8988T (cell line): Measurements from ENCODE around the gene SUGCT.

Experiments
- DNase-seq: peaks from one replicate; pipeline ENCODE4 v3.0.0; 2011

Gene SUGCT

GRCh38 chr7:40804477-40805215 lies 669.8 kb downstream of the SUGCT start:
- DNase-seq: no peak

GRCh38 chr7:40805361-40805760 lies 670.6 kb downstream of the SUGCT start:
- no peak for DNase-seq

DNA sequence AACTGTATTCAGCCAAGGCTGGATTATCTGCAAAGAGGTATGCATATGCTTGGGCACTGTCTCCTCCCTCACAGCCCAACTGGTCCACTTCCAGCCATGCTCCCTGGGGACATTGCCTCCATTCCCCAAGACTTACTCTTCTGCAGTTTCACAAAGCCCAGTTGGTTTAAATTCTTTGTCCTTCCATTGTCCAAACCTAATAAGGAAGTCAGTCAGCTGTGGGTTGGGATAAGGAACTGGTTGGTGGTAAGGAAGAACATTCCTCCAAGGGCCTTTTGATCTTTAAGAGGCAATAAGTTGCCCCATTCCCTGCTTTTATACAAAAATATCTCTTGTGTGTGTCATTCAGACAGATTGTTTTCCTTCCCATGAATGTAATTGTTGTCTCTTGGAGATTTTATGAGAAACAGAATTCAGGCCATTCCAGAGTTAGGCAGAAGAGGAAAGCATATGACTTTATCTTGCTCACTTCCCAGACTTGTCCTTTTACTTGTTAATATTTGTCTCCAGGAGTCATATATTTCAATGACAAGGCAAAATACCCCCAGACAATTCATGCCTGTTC lies 673.7 kb downstream of the SUGCT start:
- DNase-seq: no peak

GRCh38 chr7:40810274-40810673 lies 675.5 kb downstream of the SUGCT start:
- no peak for DNase-seq

- no peak for DNase-seq
These were observed 676.9 kb downstream of the SUGCT start for GRCh38 chr7:40811666-40812065.

GRCh38 chr7:40815022-40815421 lies 680.2 kb downstream of the SUGCT start:
- no peak for DNase-seq

DNA sequence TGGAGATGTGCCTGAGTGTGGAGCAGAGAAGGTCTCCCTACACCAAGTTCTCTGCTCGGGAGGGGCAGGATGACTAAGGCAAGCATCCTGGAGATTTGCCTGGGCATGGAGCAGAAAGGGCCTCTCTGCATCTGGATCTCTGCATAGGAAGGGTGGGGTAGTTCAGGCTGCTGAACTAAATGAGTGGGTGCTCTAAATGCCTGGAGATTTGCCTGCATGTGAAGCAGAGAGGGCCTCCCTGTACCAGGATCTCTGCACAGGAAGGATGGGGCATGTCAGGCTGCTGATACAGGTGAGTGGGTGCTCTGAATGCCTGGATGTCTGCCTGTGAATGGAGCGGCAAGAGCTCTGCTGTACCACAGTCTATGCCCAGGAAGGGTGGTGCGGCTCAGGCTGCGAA lies 680.7 kb downstream of the SUGCT start:
- DNase-seq: no peak

DNA sequence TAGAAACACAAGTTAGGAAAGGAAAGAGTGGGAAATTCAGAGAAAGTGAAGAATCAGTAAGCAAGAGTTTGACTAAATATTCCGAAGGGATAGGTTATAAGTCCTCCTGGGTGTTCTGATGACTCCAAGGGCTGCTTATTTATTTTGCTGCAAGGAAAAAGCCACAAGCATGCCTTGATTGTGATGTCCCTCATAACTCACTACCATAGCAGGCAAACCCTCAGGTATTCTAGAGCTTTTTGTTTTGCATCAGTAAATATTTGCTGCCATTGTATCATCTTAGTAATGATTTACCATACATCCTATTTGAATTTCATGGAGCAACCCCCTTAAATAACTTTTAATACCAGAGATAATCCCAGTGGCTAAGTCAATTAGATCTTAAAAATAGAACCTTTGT lies 688.1 kb downstream of the SUGCT start:
- DNase-seq: no peak

GRCh38 chr7:40824461-40824860 lies 689.7 kb downstream of the SUGCT start:
- no peak for DNase-seq

- no peak for DNase-seq
These were observed 691.8 kb downstream of the SUGCT start for GRCh38 chr7:40826411-40827221.

DNA sequence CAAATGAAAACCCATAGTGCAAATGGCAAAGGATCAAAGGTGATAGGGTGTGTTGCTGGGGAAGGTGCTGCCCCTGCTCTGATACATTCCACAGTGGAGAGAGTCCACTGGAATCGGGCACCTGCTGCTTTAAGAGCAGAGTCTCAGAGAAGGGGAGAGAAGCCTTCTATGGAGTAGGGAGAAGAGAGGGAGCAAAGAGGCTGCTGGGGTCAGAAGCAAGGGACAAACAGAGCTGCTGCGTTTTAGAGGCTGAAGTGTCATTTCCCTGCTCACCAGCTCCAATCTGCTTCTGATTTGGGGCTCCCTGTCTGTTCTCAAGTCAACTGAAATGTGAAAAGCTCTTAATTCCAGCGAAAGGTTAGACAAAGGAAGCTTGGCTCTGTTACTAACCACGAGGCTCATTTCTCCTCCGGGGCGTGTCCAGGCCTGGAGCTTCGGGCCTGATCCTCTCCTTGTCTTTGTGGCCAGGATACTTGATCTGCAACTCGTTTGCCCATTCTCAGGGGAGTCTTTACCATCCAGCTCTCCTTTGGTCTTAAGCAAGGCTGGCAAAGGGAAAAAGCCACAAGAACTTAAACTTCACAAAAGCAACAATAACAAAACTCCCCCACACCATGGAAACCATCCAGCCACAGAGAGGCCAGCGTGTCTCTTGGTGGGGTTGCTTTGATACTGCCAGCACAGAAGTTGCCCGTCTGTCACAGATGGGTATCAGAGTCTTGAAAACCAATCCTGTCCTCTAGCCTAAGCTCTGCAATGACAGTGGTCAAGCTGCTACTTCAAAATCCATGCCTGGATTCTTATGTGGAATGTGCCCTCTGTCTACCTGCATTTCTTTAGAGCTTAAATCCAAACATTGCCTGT lies 692.6 kb downstream of the SUGCT start:
- DNase-seq: no peak

GRCh38 chr7:40828686-40829600 lies 694.1 kb downstream of the SUGCT start:
- no peak for DNase-seq

DNA sequence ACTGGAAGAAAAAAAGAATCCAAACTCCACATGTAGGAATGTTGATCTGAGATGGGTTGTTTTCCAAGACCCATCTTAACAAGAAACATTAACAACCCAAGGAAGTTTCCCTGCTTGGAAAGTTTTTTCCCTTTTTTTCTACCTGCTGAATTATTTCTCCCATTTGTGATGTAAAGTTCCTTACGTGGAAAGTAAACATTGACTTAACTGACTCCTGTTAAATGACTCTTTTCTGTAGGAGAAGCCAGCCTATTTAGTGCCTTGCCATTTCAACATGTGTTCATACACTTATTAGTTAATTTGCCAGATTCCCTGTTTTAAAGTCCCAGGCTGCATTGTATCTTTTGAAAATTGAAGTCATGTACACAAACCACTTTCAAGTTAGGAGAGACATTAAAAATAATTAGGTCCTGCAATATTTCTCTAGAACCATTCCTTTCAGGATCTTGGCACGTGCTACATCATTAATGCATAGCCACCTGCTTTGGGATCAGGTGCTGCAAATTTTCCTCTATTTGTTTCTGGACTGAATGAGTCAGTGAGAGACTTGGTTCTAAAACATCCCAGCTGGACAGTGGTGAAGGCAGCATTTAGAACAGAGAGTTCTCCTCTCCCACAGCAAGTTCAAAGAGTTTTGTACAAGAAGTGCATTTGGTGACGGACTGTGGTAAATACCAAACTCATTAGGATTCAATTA lies 698.5 kb downstream of the SUGCT start:
- no peak for DNase-seq

- no peak for DNase-seq
These were observed 699.1 kb downstream of the SUGCT start for GRCh38 chr7:40833888-40834234.

DNA sequence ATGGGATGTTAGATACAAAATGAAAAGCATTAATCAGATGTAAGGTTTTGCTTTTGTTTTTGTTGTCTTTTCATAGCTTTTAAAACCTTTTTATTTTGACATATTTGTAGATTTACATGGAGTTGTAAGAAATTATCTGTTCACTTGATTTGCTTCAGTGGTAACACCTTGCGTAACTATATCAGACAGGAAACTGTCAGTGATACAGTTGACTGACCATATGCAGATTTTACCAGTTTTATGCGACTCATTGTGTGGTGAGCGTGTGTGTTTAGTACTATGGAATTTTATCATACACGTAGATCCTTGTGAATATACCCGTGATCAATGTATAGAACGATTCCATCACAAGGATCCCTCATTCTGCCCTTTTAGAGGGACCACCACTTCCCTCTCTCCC lies 701.4 kb downstream of the SUGCT start:
- no peak for DNase-seq

- no peak for DNase-seq
These were observed 705.1 kb downstream of the SUGCT start for GRCh38 chr7:40839881-40840280.

- no peak for DNase-seq
These were observed 706.2 kb downstream of the SUGCT start for GRCh38 chr7:40840990-40841389.

GRCh38 chr7:40842641-40843040 lies 707.8 kb downstream of the SUGCT start:
- no peak for DNase-seq

DNA sequence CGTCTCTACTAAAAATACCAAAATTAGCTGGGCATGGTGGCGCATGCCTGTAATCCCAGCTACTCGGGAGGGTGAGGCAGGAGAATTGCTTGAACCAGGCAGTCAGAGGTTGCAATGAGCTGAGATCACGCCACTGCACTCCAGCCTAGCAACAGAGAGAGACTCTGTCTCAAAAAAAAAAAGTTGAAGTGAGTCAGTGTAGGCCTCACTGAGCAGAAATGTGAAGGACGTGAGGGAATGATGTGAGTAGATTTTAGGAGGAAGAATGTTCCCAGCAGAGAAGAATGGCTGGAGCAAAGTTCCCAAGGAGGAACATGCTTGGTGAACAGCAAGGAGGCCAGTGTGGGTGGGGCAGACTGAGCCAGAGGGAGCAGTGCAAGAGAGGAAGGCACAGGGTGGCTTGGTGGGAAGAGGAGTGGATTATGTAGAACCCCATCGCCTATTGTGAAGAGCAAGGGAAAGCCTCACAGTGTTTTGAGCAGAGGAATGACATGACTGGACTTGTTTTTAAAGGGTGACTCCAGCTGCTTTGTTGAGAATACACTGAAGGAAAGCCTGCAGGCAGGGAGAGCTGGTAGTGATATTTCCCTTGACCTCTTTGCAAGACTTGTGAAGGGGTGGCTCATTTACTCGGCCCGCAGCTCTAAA lies 708.7 kb downstream of the SUGCT start:
- DNase-seq: no peak

GRCh38 chr7:40845943-40846342 lies 711.1 kb downstream of the SUGCT start:
- no peak for DNase-seq

DNA sequence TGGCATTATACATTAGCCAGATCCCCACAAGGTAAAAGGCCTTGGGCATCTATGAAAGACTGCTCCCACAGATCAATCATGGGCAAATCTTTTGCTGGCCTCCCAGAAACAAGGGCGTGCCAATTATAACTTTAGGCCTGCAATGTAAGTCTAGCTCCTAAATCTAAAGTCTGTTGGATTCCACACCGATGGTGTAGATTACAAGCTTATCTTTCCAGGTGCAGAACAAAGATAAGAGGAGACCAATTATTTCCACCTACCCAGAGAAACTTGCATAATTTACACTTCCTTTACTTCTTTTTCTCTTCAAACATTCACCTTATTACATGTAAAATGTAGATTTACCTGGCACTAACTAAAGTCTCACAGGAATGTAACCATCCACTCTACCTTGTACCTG lies 713.1 kb downstream of the SUGCT start:
- no peak for DNase-seq
